Measurements from ENCODE around the gene KRTAP24-1.

The KRTAP24-1 gene, protein sequence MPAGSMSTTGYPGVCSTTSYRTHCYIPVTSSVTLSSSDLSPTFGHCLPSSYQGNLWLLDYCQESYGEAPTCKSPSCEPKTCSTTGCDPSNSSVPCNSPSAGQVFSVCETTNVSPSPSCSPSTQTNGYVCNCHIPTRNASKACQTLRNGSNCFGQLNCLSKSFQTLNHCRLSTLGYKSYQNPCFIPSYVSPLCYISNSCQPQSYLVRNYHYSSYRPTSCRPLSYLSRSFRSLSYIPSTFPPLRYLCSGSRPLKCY

DNA sequence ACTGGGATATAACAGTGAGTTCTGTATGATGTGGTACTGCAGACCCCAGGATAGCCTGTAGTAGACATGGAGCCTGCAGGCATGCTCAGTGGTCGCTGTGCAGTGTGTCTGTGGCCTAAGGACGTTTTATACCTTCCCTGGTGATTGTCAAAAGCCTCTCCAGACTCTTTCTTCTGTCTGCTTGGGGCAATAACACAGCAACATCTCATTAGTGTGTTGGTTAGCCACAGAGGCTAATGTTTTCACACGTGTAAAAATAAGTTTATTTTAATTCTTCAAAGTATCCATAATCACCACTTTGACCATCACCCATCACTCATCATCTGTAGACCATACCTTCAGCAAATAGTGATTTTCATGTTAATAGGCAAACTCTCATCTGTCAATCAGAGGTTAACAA is at the start of gene KRTAP24-1:
KRTAP24-1 (minus strand) TSS at position 101 of the 400 bp plus-strand sequence; CDS start at position 83, 18 bp downstream.
- DNase-seq (ENCODE audit: low read depth): no peak

DNA sequence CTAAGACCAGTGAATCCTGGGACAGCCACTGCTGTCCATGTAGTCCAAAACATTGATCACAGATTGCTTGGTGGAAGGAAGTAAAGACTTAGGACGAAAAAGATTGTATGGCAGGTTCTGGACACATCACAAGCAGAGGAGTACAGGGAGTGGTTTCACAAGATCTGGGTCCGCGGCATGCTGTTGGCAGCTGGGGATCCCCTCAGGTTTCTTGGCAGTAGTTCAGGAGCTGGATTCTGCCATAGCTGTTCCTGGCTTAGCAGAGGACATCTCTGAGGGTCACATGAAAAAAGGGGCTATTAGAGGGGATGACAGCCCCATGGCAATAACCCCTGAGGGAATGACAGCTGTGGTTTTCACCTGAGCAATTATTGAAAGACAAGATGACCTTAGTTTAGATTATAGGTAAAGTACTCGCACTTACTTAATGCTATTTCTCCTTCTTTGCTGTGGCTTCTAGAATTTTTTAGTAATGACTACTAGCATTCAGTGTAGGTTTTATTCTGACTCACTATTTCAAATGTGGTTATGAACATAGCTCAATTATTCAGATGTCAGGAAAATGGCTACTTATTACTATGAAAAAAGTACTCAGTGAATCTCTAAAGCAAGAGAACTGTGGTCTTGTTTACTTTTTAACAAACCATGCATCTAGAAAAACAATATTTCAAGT is 46.6 kb upstream of the KRTAP24-1 start:
- no peak for DNase-seq (ENCODE audit: low read depth)

GRCh38 chr21:30326390-30326789 is 43.6 kb upstream of the KRTAP24-1 start:
- DNase-seq (ENCODE audit: low read depth): no peak

- no peak for DNase-seq (ENCODE audit: low read depth)
These were observed 37.5 kb upstream of the KRTAP24-1 start, which contains the start of gene KRTAP26-1 for GRCh38 chr21:30320215-30320614. Gene KRTAP26-1 (minus strand): TSS chr21:30320315. CDS start chr21:30320035, 280 bp downstream.

- DNase-seq (ENCODE audit: low read depth): no peak
These were observed 33.0 kb upstream of the KRTAP24-1 start for GRCh38 chr21:30315701-30316100.

- no peak for DNase-seq (ENCODE audit: low read depth)
These were observed 24.1 kb upstream of the KRTAP24-1 start for GRCh38 chr21:30306884-30307283.

DNA sequence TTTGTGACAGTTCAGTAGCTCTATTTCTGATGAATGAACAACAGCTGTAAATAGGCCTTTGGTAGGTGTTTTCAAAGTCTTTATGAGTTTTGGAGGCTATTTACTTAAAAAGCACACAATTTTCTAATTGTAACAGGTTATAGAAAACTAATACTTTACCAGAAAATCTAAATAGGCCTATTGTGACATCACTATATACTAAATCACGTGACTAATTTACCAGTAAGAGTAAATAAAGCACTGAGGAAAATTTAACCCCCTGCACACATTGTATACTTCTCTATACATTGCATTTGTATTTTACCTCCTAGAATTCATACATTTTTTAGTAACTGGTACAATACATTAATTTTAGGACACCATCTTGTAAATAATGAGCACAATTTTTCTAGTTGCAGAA is 22.4 kb upstream of the KRTAP24-1 start:
- DNase-seq (ENCODE audit: low read depth): no peak

DNA sequence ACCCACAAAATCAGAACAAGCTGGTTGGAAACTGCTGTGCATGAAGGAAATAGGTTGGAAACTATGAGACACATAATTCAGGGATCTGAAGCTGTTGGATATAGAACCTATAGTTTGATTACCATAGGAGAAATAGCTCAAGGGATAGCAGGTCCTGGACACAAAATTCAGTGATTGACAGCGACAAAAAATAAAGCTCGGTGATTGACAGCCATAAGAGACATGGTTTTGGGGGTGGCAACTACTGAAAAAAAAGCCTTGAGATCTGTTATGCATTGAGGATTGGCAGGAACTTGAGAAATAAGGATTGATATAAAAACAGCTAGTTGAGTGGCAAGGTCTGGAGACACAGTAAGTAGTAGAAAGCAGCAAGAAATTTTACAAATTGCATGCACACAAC is 6.5 kb upstream of the KRTAP24-1 start, which contains the start of gene KRTAP25-1:
KRTAP25-1 (minus strand) TSS at position 300 of the 400 bp plus-strand sequence; CDS start at position 276, 24 bp downstream.
- DNase-seq (ENCODE audit: low read depth): no peak

DNA sequence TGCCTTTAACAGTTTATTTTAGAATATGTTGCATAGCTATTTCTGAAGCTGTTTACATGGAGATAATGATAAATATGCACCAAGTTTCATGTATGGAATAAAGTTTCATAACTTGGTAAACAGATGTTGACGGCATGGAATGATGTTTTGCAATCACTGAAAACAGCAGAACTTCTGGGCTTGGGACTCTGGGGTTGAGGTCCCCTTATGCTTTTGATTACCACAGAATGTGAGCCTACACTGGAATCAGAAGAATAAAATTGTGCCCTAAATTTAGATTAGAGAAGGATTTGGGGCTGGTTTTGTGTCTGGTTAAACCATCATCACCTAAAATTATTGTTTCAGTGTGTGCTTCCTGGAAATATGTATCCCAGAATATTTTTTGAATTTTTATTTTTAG is 11.1 kb downstream of the KRTAP24-1 start:
- DNase-seq (ENCODE audit: low read depth): no peak

- DNase-seq (ENCODE audit: low read depth): no peak
These were observed 11.6 kb downstream of the KRTAP24-1 start for GRCh38 chr21:30271156-30271555.

GRCh38 chr21:30269803-30270530 is 12.8 kb downstream of the KRTAP24-1 start:
- DNase-seq (ENCODE audit: low read depth): no peak

GRCh38 chr21:30268608-30269197 is 14.0 kb downstream of the KRTAP24-1 start:
- DNase-seq (ENCODE audit: low read depth): no peak

- peak; percentile 43 for DNase-seq (ENCODE audit: low read depth)
These were observed 25.0 kb downstream of the KRTAP24-1 start for GRCh38 chr21:30257773-30258172.

DNA sequence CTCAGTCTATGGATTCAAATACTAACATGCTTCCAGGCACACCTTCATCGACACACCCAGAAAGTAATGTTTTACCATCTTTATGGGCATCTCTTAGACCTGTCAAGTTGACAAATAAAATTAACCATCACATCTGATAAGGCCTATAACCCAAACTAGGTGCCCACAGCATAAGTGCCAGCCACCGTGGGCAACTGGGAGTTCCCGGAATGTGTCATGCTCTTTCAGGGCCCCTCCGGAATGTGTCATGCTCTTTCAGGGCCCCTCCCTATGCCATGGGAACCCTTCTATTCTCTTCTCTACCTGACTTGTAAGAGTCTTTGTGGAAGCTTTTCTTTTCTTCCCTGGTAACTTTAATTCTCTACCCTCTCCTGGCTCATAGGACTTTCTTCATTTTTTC is 26.6 kb downstream of the KRTAP24-1 start:
- no peak for DNase-seq (ENCODE audit: low read depth)

DNA sequence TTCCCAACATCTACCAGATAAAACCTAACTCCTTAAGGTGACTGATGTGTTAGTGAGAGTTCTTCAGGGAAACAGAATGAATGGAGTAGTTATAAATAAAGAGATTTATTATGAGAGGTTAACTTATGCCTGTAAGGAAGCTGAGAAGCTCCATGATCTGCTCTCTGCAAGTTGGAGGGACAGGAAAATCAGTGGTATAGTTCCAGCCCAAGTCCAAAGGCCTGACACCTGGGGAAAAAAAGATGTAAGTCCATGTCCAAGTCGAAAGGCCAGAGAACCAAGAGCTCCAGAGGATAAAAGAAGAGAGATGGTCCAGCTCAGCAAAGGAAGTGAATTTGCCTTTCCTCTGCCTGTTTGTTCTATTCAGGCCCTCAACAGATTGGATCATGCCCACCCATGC is 27.1 kb downstream of the KRTAP24-1 start:
- DNase-seq (ENCODE audit: low read depth): no peak

- no peak for DNase-seq (ENCODE audit: low read depth)
These were observed 31.0 kb downstream of the KRTAP24-1 start for GRCh38 chr21:30251781-30252180.

- no peak for DNase-seq (ENCODE audit: low read depth)
These were observed 32.8 kb downstream of the KRTAP24-1 start for GRCh38 chr21:30249936-30250335.

DNA sequence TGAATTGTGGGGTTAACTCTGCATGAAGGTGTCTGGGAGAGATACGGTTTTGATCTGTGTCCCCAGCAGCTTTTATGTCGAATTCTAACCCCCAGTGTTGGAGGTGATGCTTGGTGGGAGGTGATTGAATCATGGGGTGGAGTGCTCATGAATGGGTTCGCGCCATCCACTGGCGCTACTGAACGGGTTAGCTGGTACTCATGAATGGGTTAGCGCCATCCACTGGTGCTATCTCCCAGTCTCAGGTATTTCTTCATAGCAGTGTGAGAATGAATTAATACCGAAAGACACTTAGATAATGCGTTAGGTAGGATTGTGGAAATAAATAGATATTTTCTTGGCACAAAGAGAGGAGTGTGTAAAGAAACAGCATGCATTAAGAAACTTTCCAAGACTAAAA is 33.9 kb downstream of the KRTAP24-1 start:
- DNase-seq (ENCODE audit: low read depth): no peak

DNA sequence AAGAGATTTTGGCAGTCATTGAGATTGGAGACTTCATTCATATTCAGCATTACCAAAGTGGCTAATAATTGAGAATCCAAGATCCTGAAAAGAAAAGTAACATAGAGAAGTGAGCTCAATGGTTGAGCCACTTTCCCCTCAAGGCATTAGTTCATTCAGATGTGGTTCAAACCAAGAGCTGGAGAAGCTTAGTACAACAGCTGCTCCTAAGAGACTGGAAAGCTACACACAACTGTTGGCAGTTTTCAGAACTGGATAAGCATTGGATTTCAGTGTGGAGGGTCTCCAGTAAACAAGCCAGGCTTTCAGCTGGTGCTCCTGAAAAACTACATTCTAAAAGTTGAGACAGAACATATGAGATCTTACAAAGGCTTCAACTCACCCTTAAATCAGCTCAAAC is 37.7 kb downstream of the KRTAP24-1 start:
- DNase-seq (ENCODE audit: low read depth): no peak

- no peak for DNase-seq (ENCODE audit: low read depth)
These were observed 39.1 kb downstream of the KRTAP24-1 start for GRCh38 chr21:30243691-30244090.

GRCh38 chr21:30240661-30241060 is 42.1 kb downstream of the KRTAP24-1 start:
- no peak for DNase-seq (ENCODE audit: low read depth)

DNA sequence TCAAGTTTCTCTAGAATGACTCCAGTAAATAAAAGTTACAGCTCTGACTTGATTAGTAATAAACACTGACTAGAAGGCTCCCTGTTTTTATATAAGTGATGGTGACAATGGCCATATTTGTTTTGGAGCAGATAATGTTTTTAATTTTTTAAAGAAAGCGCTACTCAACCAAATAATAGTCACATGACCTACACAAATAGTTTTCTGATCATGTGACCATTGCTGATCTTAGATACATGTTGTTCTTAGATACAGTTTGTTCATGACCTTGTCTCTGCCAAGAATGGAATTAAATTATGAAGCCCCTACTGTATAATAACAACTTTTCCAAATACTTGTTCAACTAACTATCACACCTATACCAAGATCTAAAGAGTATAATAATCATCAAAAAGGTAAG is 44.6 kb downstream of the KRTAP24-1 start:
- no peak for DNase-seq (ENCODE audit: low read depth)
